Ramos (cell line): Measurements from ENCODE around the gene MRPS33.
"Not testable (repeated sequence)": the region's sequence is repeated elsewhere in the genome, so short reads cannot be mapped to it uniquely, and the experiment has no call there.

Experiments
- in situ Hi-C: fragments of 300-500 bp; cut with MboI; formaldehyde crosslinking; loops from one replicate; pipeline ENCODE4 v1.14.3; 2022; ENCODE audit warnings: low sequenced_read_pairs; ENCODE audit not compliant: unreplicated experiment

MRPS33 gene

DNA sequence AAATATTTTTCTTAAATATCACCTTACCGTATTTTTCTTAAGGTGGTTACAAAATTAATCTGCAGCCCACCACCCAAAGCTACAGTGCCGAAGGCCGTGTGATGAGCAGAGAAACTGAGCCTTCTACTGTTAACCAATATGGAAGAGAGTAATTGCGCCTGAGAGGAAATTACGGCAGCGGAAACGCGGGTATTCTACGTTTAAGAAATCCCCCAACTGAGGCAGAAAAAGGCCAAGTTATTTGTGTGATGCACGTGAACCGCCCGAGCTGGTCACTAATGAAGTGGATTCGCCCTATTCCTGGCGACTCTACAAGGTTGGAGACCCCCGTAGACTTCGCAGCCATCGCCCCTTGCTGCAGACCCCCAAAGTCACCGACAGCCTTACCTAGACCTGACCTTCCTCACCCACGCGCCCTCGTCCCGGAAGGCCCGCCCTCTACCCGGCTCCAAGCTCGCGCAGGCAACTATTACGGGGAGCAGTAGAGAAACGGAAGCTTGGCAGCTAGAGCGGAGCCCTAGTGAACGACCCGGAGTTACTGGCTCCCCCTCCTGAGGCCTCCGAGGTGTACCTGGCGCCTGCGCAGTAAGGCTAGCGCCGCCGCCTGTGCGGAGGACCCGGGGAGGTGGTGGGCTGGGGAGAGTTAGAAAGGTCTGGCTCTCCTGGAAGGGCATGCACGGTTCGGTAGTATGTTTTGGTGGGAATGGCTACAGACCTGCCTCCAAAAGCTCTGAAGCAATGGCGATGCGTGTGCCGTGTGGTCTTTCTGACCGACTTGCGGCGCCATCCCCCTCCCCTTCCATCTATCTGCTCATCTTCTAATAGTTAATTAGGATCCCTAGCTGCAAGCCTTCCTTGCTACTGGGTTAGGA lies at the start of gene MRPS33:
Gene MRPS33, minus strand, starts transcription at position 429 of the 872 bp plus-strand sequence. CDS start 4,319 bp downstream, outside the sequence.
- in situ Hi-C loops, result loop anchor here (10.0 to 25.0 kb wide), 2 partner anchors 200 to 502 kb away; no protein-coding TSS in a partner anchor

- in situ Hi-C loops, result no loop called here
Measured at GRCh38 chr7:141057788-141058187, 43.0 kb upstream of the MRPS33 start.

DNA sequence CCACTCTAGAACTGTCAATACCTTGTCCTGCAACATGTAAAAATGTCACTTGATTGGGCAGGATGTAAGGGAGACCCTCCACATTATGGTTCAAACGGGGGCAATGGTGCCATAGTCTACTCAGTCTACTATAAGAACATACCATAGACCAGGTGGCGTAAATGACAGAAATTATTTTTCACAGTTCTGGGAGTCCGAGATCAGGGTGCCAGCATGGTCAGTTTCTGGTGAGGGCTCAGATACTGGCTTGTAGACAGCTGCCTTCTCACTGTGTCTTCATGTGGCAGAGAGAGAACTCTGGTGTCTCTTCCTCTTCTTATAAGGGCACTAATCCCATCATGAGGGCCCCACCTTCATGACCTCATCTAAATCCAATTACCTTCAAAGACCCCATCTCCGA lies 40.4 kb upstream of the MRPS33 start:
- in situ Hi-C loops, result no loop called here

DNA sequence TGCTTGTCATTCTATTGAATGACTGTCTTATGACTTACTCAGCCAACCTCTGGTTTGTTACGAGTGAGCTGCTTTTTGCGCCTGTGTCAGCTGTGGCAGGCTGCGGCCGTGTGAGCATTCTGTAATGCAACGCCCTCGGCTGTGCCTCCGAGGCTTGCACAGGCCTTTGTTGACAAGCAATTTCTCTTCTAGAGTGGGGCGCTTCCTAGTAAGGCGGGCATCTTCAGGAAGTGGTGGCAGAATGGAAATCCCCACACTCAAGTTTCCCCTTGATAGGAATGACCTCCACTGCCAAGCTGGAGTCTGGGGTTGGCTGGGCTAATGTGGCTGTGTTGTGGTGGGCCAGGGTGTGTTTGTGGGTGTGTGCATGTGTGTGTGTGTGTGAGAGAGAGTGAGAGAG lies 38.9 kb upstream of the MRPS33 start:
- in situ Hi-C loops, result no loop called here

- in situ Hi-C loops, result no loop called here
Measured at GRCh38 chr7:141045842-141046620, 31.3 kb upstream of the MRPS33 start.

DNA sequence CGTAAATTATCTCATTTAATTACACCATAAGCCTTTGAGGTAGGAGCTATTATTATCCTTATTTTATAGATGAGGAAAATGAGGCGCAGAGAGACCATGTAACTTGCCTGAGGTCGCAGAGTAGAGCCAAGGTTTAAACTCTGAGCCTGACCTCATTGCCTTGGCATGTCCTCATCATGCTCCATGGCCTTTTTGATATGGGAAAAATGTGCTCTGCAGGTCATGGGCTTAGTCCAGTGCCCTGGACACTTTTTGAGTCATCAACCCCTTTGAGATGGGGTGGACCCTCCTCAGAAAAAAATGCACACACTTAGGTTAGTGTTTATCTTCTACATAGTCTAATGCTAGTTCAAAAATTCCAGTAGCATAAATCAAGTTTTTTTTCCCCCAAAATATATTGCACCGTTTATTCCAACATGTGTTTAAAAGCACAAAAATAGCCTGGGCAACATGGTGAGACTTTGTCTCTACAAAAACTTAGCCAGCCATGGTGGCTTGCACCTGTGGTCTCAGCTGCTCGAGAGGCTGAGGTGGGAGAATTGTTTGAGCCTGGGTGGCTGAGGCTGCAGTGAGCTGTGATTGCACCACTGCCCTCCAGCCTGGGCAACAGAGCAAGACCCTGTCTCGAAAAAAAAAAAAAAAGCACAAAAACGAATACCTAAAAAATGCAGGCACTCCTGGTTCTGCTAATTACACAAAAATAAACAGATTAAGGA lies 30.5 kb upstream of the MRPS33 start:
- in situ Hi-C loops, result no loop called here

- in situ Hi-C loops, result no loop called here
Measured at GRCh38 chr7:141043616-141044015, 28.9 kb upstream of the MRPS33 start.

- in situ Hi-C loops, result no loop called here
Measured at GRCh38 chr7:141042222-141043193, 27.8 kb upstream of the MRPS33 start.

DNA sequence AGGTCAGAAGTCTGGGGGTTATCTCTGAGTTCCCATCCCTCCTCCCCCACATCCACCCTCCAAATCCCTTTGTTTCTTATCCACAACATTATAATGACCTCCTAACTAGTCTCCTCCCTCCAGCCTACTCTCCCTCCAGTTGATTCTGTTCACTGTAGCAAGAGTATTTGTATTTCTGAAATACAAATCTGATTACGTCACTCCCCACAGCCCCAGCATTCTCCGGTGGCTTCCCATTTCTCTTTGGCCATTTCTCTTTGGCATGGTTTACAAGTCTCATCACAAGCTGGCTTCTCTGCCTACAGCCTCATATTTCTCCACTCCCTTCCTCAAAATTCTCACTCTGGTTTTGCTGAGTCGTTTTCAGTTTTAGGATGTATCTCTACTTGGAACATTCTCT lies 24.6 kb upstream of the MRPS33 start:
- in situ Hi-C loops, result no loop called here

- in situ Hi-C loops, result not testable (repeated sequence)
Measured at GRCh38 chr7:141038100-141038499, 23.3 kb upstream of the MRPS33 start.

GRCh38 chr7:141032539-141033323 lies 18.0 kb upstream of the MRPS33 start:
- in situ Hi-C loops, result not testable (repeated sequence)

- in situ Hi-C loops, result no loop called here
Measured at GRCh38 chr7:141028767-141029166, 14.0 kb upstream of the MRPS33 start.

DNA sequence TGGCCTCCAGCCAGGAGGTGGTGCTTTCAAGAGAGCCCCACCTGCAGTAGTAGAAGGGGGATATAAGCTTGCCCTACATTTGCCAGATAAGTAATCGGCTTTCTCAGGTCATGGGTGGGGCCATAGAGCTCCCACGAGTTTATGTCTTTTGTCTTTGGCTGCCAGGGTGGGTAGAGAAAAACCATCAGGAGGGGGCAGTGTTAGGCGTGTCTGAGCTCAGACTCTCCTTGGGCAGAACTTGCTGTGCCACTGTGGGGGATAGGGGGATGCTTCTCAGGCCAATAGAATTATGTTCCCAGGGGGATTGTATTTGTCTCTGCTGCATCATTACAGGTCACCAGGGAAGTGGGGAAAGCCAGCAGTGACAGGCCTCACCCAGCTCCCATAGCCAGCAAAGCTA lies 12.3 kb upstream of the MRPS33 start:
- in situ Hi-C loops, result no loop called here

GRCh38 chr7:141024668-141025067 lies 9.9 kb upstream of the MRPS33 start:
- in situ Hi-C loops, result loop anchor here (25.0 kb wide), 1 partner anchor 512 kb away; no protein-coding TSS in a partner anchor

GRCh38 chr7:141023295-141023694 lies 8.5 kb upstream of the MRPS33 start:
- in situ Hi-C loops, result loop anchor here (25.0 kb wide), 1 partner anchor 511 kb away; no protein-coding TSS in a partner anchor

DNA sequence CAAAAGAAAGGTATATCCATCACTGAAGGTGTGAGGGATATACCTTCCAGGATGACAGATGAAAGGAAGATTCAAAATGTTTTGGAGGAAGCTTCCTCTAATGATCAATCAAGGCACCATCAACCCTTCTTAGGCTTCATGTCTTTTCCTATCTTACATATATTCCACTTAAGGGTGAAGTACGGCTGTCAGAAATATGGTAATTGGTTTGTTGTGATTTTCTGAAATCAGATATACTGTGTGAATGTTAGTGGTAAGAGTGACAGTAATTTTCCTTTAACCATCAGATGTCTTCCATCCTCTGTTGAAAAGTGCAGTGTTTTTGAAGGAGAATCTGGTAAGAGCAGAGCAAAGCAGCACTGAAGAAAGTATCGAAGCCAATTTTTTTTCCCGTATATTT lies 2.8 kb upstream of the MRPS33 start:
- in situ Hi-C loops, result loop anchor here (10.0 to 25.0 kb wide), 2 partner anchors 203 to 505 kb away; no protein-coding TSS in a partner anchor

DNA sequence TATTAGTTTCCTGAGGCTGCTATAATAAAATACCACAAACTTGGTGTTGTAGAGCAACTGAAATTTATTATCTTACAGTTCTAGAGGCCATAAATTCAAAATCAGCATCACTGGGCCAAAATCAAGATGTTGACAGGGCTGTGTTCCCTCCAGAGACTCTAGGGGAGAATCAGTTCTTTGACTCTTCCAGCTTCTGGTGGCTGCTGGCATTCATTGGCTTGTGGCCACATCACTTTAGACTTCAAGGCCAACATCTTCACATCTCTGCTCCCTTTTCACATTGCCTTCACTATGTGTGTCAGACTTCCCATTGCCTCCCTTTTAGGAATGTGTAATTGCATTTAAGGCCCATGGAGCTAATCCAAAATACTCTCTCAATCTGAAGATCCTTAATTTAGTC lies 1.6 kb upstream of the MRPS33 start:
- in situ Hi-C loops, result loop anchor here (10.0 to 25.0 kb wide), 2 partner anchors 202 to 504 kb away; no protein-coding TSS in a partner anchor

DNA sequence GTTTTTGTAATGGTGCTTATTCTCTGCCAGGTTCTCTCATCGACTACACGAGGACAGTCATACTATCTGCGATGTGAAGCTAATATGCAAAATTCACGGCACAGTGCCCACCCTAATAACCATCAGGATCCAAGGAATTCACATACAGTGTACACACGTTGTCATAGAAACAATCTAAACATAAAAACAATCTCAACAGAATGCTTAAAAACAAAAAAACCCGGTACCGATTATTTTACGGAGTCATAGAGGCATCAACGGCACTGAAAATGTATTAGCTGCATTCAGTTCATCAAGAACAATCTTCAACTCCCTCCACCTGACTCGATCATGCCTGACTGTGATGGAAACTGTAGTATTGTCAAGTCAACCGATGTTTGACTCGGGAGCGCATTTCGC lies 628 bp downstream of the MRPS33 start:
- in situ Hi-C loops, result loop anchor here (10.0 to 25.0 kb wide), 2 partner anchors 199 to 502 kb away; no protein-coding TSS in a partner anchor
